ENCODE results near the gene LAMA3. TPM values are rescaled to one million over a fixed set of nuclear protein-coding genes. Genes with fewer than 3 reads are reported as not detected.

The LAMA3 gene
- total and polyA plus RNA-seq, 2 of the 13 experiments (the other 11 are each of a cell fraction or from before 2014, with no cell fraction given), result 0.45 to 2.2 TPM

- H3K79me2 ChIP-seq (ENCODE audit: insufficient read depth, low read length), result no peaks in the 10 kb centered on the region
- H3K27ac ChIP-seq (ENCODE audit: extremely low read length, insufficient read depth, low read length), result no peak overlapping the region
- in situ Hi-C loops (cut with HindIII; ENCODE audit: extremely low pct_ligation_motif_present, low pct_unique_long_range_greater_than_20kb) (no loop called here), intact Hi-C loops (cut with micrococcal nuclease; ENCODE audit: unreplicated experiment) (no loop called here)
- H3K4me1 ChIP-seq (ENCODE audit: insufficient read depth, low read length), result peaks cover 5% of the 10 kb centered on the region; the same call in 1 of the 2 replicates
- no peak for FAIRE-seq
- H3K4me3 ChIP-seq (replicated peaks in 1 of 3; ENCODE audit: insufficient read depth in 1 of 3, low read depth in 2 of 3, low read length in 3 of 3), result no peak overlapping the region
- TF ChIP-seq, protein P1, sequence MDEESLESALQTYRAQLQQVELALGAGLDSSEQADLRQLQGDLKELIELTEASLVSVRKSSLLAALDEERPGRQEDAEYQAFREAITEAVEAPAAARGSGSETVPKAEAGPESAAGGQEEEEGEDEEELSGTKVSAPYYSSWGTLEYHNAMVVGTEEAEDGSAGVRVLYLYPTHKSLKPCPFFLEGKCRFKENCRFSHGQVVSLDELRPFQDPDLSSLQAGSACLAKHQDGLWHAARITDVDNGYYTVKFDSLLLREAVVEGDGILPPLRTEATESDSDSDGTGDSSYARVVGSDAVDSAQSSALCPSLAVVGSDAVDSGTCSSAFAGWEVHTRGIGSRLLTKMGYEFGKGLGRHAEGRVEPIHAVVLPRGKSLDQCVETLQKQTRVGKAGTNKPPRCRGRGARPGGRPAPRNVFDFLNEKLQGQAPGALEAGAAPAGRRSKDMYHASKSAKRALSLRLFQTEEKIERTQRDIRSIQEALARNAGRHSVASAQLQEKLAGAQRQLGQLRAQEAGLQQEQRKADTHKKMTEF (CRISPR knock-in tag; IDR thresholded peaks at IDR 0.05), result no peak
- no peak for TF ChIP-seq GFI1 (CRISPR knock-in tag; IDR thresholded peaks at IDR 0.05; ENCODE audit: borderline replicate concordance)
- TF ChIP-seq, protein P2, sequence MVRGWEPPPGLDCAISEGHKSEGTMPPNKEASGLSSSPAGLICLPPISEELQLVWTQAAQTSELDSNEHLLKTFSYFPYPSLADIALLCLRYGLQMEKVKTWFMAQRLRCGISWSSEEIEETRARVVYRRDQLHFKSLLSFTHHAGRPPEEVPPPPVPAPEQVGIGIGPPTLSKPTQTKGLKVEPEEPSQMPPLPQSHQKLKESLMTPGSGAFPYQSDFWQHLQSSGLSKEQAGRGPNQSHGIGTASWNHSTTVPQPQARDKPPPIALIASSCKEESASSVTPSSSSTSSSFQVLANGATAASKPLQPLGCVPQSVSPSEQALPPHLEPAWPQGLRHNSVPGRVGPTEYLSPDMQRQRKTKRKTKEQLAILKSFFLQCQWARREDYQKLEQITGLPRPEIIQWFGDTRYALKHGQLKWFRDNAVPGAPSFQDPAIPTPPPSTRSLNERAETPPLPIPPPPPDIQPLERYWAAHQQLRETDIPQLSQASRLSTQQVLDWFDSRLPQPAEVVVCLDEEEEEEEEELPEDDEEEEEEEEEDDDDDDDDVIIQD (CRISPR knock-in tag; IDR thresholded peaks at IDR 0.05; ENCODE audit: low read depth), result no peak
- TF ChIP-seq, protein P3, sequence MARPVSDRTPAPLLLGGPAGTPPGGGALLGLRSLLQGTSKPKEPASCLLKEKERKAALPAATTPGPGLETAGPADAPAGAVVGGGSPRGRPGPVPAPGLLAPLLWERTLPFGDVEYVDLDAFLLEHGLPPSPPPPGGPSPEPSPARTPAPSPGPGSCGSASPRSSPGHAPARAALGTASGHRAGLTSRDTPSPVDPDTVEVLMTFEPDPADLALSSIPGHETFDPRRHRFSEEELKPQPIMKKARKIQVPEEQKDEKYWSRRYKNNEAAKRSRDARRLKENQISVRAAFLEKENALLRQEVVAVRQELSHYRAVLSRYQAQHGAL (CRISPR knock-in tag; IDR thresholded peaks at IDR 0.05; ENCODE audit: not compliant biosample characterization), result no peak
- TF ChIP-seq KMT2A (CRISPR knock-in tag; IDR thresholded peaks at IDR 0.05), result no peak
- TF ChIP-seq FOXP4 (CRISPR knock-in tag; IDR thresholded peaks at IDR 0.05), result no peak
- TF ChIP-seq CBFB (CRISPR knock-in tag; IDR thresholded peaks at IDR 0.05), result no peak
- no peak for TF ChIP-seq ERF (CRISPR knock-in tag; IDR thresholded peaks at IDR 0.05)
- no peak for TF ChIP-seq ZNF264 (CRISPR knock-in tag; IDR thresholded peaks at IDR 0.05)
- no peak for TF ChIP-seq ZNF580 (CRISPR knock-in tag; IDR thresholded peaks at IDR 0.05; ENCODE audit: borderline replicate concordance, low read depth)
- no peak for TF ChIP-seq MEIS2 (CRISPR knock-in tag; IDR thresholded peaks at IDR 0.05)
- no TSS peak for BruUV-seq (replicated peaks)
- H3K36me3 ChIP-seq (replicated peaks in 1 of 2; ENCODE audit: control insufficient read depth in 1 of 2, insufficient read depth in 2 of 2, low read length in 2 of 2), result no peaks in the 10 kb centered on the region
- CTCF ChIA-PET (ENCODE audit: low intra/inter-chr PET ratio, low total read pairs), result no interaction called here
- no peaks in the 10 kb centered on the region for H4K20me1 ChIP-seq (ENCODE audit: insufficient read depth, low read length)
- ATAC-seq, result no peak
- no peaks in the 10 kb centered on the region for H3K9me3 ChIP-seq (ENCODE audit: low read length)
- no peak overlapping the region for H3K9ac ChIP-seq (ENCODE audit: insufficient read depth, low read depth, low read length)
- 75% methylated on average over 1 of the region's 1 CpG for WGBS (ENCODE audit: low lambda C conversion rate)
- H3K4me2 ChIP-seq (ENCODE audit: low read depth, low read length), result no peak overlapping the region
- DNase-seq (ENCODE audit: low spot score), result no peak
- no peak overlapping the region for H2AFZ ChIP-seq (ENCODE audit: low read length)
- POLR2A ChIA-PET, result no interaction called here
- H3K27me3 ChIP-seq (ENCODE audit: control insufficient read depth in 1 of 2, insufficient read depth in 2 of 2, low read length in 2 of 2), result no peaks in the 10 kb centered on the region; a peak in 1 of 5 replicates
Observed at GRCh38 chr18:23933407-23933806, 244.2 kb downstream of the LAMA3 start.
